B cell (primary cell): ENCODE data around the gene CPXM1. TPM values are rescaled to one million over a fixed set of nuclear protein-coding genes. Genes with fewer than 3 reads are reported as not detected.

Experiments
- ATAC-seq: fragments of 200-7000 bp; cut with Tn5 transposase; one replicate; pipeline ENCODE4 v1.10.0; 2021; ENCODE audit warnings: low read depth, mild to moderate bottlenecking, moderate number of reproducible peaks, moderate library complexity
- CTCF ChIA-PET: fragments of 350-600 bp; sonication (Branson Sonifier 250); formaldehyde crosslinking; loops from one replicate; lab custom pipeline; 2021; ENCODE audit warnings: antibody characterized with exemption, inconsistent platforms; lab: Charles Lee
- POLR2A ChIA-PET: fragments of 350-600 bp; sonication (Branson Sonifier 250); formaldehyde crosslinking; loops from one replicate; lab custom pipeline; 2021; ENCODE audit warnings: antibody characterized with exemption; lab: Charles Lee
- DNase-seq: peaks from one replicate; pipeline ENCODE4 v3.0.0; 2013
- H2AFZ ChIP-seq: 2 replicates; pipeline ENCODE4 v1.6.1; 2012; ENCODE audit warnings: mild to moderate bottlenecking, low read depth, low read length; ENCODE audit not compliant: insufficient read depth, poor library complexity, severe bottlenecking
- H3K27ac ChIP-seq, 2 donors: 1 replicate in 1 of 2; 2 replicates in 1 of 2; pipeline ENCODE4 v1.5.1; 2012 to 2013; ENCODE audit warnings: low read length in 2 of 2, mild to moderate bottlenecking in 2 of 2, moderate library complexity in 1 of 2
- H3K27me3 ChIP-seq, 4 experiments: fragments of 200-600 bp in 1 of 4; sonication (generic) in 1 of 4; replicated peaks in 1 of 4; 1 replicate in 2 of 4; 2 replicates in 2 of 4; pipeline versions ENCODE4 v1.6.1 to v1.7.0; 2013 to 2016; ENCODE audit warnings: low read length in 3 of 4, mild to moderate bottlenecking in 2 of 4, mixed read lengths in 1 of 4, moderate library complexity in 1 of 4; ENCODE audit not compliant: insufficient read depth in 4 of 4, control insufficient read depth in 3 of 4; ENCODE audit errors: control extremely low read depth in 1 of 4
- H3K36me3 ChIP-seq, 2 experiments: replicated peaks in 1 of 2; 1 replicate in 1 of 2; 2 replicates in 1 of 2; pipeline versions ENCODE4 v1.6.1 to v1.7.1; 2013; ENCODE audit warnings: low read length in 1 of 2; ENCODE audit not compliant: insufficient read depth in 2 of 2, control insufficient read depth in 1 of 2; ENCODE audit errors: control extremely low read depth in 1 of 2, extremely low read depth in 1 of 2
- H3K4me1 ChIP-seq, 2 donors: fragments of 200-600 bp in 1 of 2; sonication (generic) in 1 of 2; 1 replicate in 1 of 2; 2 replicates in 1 of 2; pipeline versions ENCODE4 v1.5.1 to v1.6.1; 2013 to 2017; ENCODE audit warnings: low read length in 2 of 2; ENCODE audit not compliant: control insufficient read depth in 2 of 2, insufficient read depth in 2 of 2
- H3K4me2 ChIP-seq: replicated peaks from 2 replicates; pipeline ENCODE3; 2012; ENCODE audit warnings: mild to moderate bottlenecking, low read depth, low read length; ENCODE audit not compliant: poor library complexity, severe bottlenecking
- H3K4me3 ChIP-seq, 5 experiments: fragments of 200-600 bp in 1 of 5; sonication (generic) in 1 of 5; 1 replicate in 3 of 5; 2 replicates in 2 of 5; pipeline versions ENCODE4 v1.5.1 to v1.7.0; 2011 to 2016; ENCODE audit warnings: low read length in 4 of 5, mild to moderate bottlenecking in 4 of 5, low read depth in 2 of 5, control low read depth in 1 of 5, moderate library complexity in 1 of 5; ENCODE audit not compliant: insufficient read depth in 1 of 5; ENCODE audit errors: control extremely low read depth in 1 of 5, extremely low read depth in 1 of 5
- H3K79me2 ChIP-seq: fragments of 200-600 bp; sonication (generic); one replicate; pipeline ENCODE4 v1.6.0; 2016; ENCODE audit warnings: low read length; ENCODE audit not compliant: control insufficient read depth, insufficient read depth
- H3K9ac ChIP-seq: fragments of 200-600 bp; sonication (generic); 2 replicates; pipeline ENCODE4 v1.6.1; 2017; ENCODE audit warnings: mild to moderate bottlenecking, low read length, moderate library complexity
- H3K9me3 ChIP-seq, 3 donors: one replicate each; pipeline versions ENCODE4 v1.6.1 to v1.7.1; 2013; ENCODE audit warnings: low read length in 2 of 3; ENCODE audit not compliant: control insufficient read depth in 2 of 3, insufficient read depth in 1 of 3; ENCODE audit errors: control extremely low read depth in 1 of 3
- H4K20me1 ChIP-seq: 2 replicates; pipeline ENCODE4 v1.6.0; 2012; ENCODE audit warnings: mild to moderate bottlenecking, low read length; ENCODE audit not compliant: insufficient read depth, control insufficient read depth, poor library complexity, severe bottlenecking
- H3K27ac Mint-ChIP-seq: one replicate; pipeline ENCODE4 v1.8.0; 2021; ENCODE audit warnings: mixed read lengths
- H3K27me3 Mint-ChIP-seq: one replicate; pipeline ENCODE4 v1.8.0; 2021; ENCODE audit warnings: mixed read lengths
- H3K4me1 Mint-ChIP-seq: one replicate; pipeline ENCODE4 v1.8.0; 2021; ENCODE audit warnings: mixed read lengths
- H3K4me3 Mint-ChIP-seq: one replicate; pipeline ENCODE4 v1.8.0; 2021; ENCODE audit warnings: mixed read lengths
- H3K9me3 Mint-ChIP-seq: one replicate; pipeline ENCODE4 v1.8.0; 2022; ENCODE audit warnings: mixed read lengths; ENCODE audit not compliant: insufficient read depth
- CTCF ChIP-seq: fragments of 200-600 bp; IDR thresholded peaks from one replicate; pipeline ENCODE4 v1.8.0; 2022; ENCODE audit warnings: antibody characterized with exemption, mild to moderate bottlenecking
- EZH2 ChIP-seq: IDR thresholded peaks from 2 replicates; pipeline ENCODE4 v1.6.1; 2012; ENCODE audit warnings: borderline replicate concordance, low read depth, mild to moderate bottlenecking, moderate library complexity, low read length; ENCODE audit not compliant: insufficient read depth, poor library complexity, severe bottlenecking
- WGBS: methylation state at CpG from one replicate; pipeline ENCODE4 v1.1.5; 2013; ENCODE audit warnings: missing lambda C conversion rate; ENCODE audit not compliant: insufficient coverage; 5-methylcytosine and 5-hydroxymethylcytosine counted together
- intact Hi-C: fragments of 100-400 bp; cut with micrococcal nuclease; formaldehyde crosslinking; loops from one replicate; pipeline ENCODE4 v1.10.0; 2022
- polyA plus RNA-seq: library from polyadenylated mRNA; depleted of rRNA; stranded (reverse); fragments of >200 nt; gene quantifications from 2 replicates; pipeline ENCODE4 v1.2.3, GENCODE V29; 2012
- total RNA-seq, 2 donors: library from RNA; stranded (reverse); fragments of 120-200 nt in 1 of 2; gene quantifications; 1 replicate in 1 of 2; 2 replicates in 1 of 2; pipeline versions ENCODE4 v1.2.3 to v1.2.4, GENCODE V29; 2013 to 2022

The CPXM1 gene
- total and polyA plus RNA-seq, 2 donors (not counting 1 experiment from before 2014, with no cell fraction given): 0.21 to 1.9 TPM

GRCh38 chr20:2761885-2762284 lies 38.5 kb downstream of the CPXM1 start:
- no peak overlapping the region for H3K9ac ChIP-seq
- no peak overlapping the region for H3K4me3 ChIP-seq
- H3K4me1 ChIP-seq: no peaks in the 10 kb centered on the region
- no peaks in the 10 kb centered on the region for H3K79me2 ChIP-seq
- ChIA-PET POLR2A (no interaction called here), CTCF (interaction anchor here (1.1 kb wide), 1 partner anchor 9 kb away, joined by 4 read pairs; no protein-coding TSS in a partner anchor)
- H2AFZ ChIP-seq: no peak overlapping the region
- TF ChIP-seq CTCF (no peak), EZH2 (no peak)
- ATAC-seq: no peak
- Mint-ChIP-seq H3K27ac (no peak overlapping the region), H3K4me1 (no peaks in the 10 kb centered on the region), H3K4me3 (no peak overlapping the region), H3K27me3 (peaks cover 41% of the 10 kb centered on the region), H3K9me3 (no peaks in the 10 kb centered on the region)
- DNase-seq: no peak
- no peaks in the 10 kb centered on the region for H3K9me3 ChIP-seq
- H4K20me1 ChIP-seq: no peaks in the 10 kb centered on the region
- no peak overlapping the region for H3K27ac ChIP-seq
- H3K4me2 ChIP-seq: no peak overlapping the region
- H3K27me3 ChIP-seq: peaks cover 0 to 40% (median 5%) of the 10 kb centered on the region in 4 experiments
- WGBS: 100% methylated on average over 4 of the region's 4 CpGs
- intact Hi-C loops: no loop called here
- H3K36me3 ChIP-seq: no peaks in the 10 kb centered on the region

- no peaks in the 10 kb centered on the region for H3K36me3 ChIP-seq
- no peak overlapping the region for H3K4me3 Mint-ChIP-seq
- peaks cover 50% of the 10 kb centered on the region for H3K27me3 Mint-ChIP-seq
- H4K20me1 ChIP-seq: no peaks in the 10 kb centered on the region
- no peak overlapping the region for H2AFZ ChIP-seq
- no peaks in the 10 kb centered on the region for H3K4me1 ChIP-seq
- intact Hi-C loops: no loop called here
- no peaks in the 10 kb centered on the region for H3K9me3 ChIP-seq
- H3K4me3 ChIP-seq: no peak overlapping the region
- ChIA-PET CTCF (no interaction called here), POLR2A (no interaction called here)
- H3K4me2 ChIP-seq: no peak overlapping the region
- H3K27ac Mint-ChIP-seq: no peak overlapping the region
- H3K9me3 Mint-ChIP-seq: no peaks in the 10 kb centered on the region
- TF ChIP-seq EZH2 (no peak), CTCF (no peak)
- no peak overlapping the region for H3K9ac ChIP-seq
- H3K79me2 ChIP-seq: no peaks in the 10 kb centered on the region
- no peaks in the 10 kb centered on the region for H3K4me1 Mint-ChIP-seq
- H3K27ac ChIP-seq: no peak overlapping the region
- WGBS: 88% methylated on average over 2 of the region's 2 CpGs
- ATAC-seq (no peak), DNase-seq (no peak)
- peaks cover 0 to 50% (median 15%) of the 10 kb centered on the region in 4 experiments for H3K27me3 ChIP-seq
These were observed 39.5 kb downstream of the CPXM1 start for GRCh38 chr20:2760952-2761305.
